Sigmoid colon (tissue), 4 donors: ENCODE data around the gene NTNG2.

Experiments
- EP300 ChIP-seq, 4 donors: sonication (generic); formaldehyde crosslinking; IDR thresholded peaks; one replicate each; pipeline ENCODE4 v1.6.1; 2017; ENCODE audit warnings: antibody characterized with exemption in 4 of 4
- POLR2A ChIP-seq, 2 donors: fragments of 450-650 bp; IDR thresholded peaks; one replicate each; pipeline ENCODE4 v1.6.1; 2016; ENCODE audit warnings: antibody characterized with exemption in 2 of 2, mild to moderate bottlenecking in 2 of 2, moderate library complexity in 2 of 2
- TF ChIP-seq, protein P1 (sequence below), 4 experiments: fragments of 450-650 bp in 3 of 4; fragments of 200-600 bp in 1 of 4; IDR thresholded peaks; one replicate each; pipeline ENCODE4 v1.5.1; 2016 to 2019; ENCODE audit warnings: antibody characterized with exemption in 4 of 4, mild to moderate bottlenecking in 3 of 4, moderate library complexity in 2 of 4

- TF ChIP-seq POLR2A (IDR thresholded peaks at IDR 0.05) (no peak), EP300 (IDR thresholded peaks at IDR 0.05) (no peak)
- TF ChIP-seq, protein P1, sequence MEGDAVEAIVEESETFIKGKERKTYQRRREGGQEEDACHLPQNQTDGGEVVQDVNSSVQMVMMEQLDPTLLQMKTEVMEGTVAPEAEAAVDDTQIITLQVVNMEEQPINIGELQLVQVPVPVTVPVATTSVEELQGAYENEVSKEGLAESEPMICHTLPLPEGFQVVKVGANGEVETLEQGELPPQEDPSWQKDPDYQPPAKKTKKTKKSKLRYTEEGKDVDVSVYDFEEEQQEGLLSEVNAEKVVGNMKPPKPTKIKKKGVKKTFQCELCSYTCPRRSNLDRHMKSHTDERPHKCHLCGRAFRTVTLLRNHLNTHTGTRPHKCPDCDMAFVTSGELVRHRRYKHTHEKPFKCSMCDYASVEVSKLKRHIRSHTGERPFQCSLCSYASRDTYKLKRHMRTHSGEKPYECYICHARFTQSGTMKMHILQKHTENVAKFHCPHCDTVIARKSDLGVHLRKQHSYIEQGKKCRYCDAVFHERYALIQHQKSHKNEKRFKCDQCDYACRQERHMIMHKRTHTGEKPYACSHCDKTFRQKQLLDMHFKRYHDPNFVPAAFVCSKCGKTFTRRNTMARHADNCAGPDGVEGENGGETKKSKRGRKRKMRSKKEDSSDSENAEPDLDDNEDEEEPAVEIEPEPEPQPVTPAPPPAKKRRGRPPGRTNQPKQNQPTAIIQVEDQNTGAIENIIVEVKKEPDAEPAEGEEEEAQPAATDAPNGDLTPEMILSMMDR (IDR thresholded peaks at IDR 0.05) = no peak
These were observed 68.7 kb downstream of the NTNG2 start for GRCh38 chr9:132230605-132231004.
